HG03342 (cell line): ENCODE measurements around the gene STARD3.
A peak's percentile ranks its signal among the peaks of the same experiment; 100 is the strongest.

Experiments used
- ATAC-seq: cut with Tn5 transposase; IDR thresholded peaks from one replicate; pipeline ENCODE4 v1.9.1; 2021; ENCODE audit warnings: mild to moderate bottlenecking, moderate library complexity; ENCODE audit not compliant: unreplicated experiment

The STARD3 gene

DNA sequence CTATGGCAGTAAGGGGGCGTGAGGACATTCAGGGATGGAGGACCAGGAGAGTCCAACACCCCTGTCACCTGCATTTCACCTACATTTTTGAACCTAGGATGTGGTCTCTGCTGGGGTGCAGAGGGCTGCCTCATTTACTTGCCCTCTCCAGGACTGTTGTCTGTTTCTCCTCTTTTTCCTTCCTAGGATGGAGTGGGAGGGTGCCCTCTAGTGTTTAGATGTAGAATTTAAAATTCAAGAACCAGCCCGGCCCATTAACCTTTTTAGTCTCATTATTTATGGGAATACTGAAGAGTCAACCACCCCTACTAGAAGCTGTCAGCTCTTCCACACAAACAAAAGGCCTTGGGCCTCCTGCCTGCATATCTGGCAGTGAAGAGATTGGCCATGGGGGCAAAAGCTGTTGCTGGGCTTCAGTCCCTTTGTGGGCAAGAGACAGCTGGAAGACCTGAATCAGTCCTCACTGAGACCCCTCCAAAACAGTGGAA lies 2.5 kb upstream of the STARD3 start:
- no peak for ATAC-seq

- ATAC-seq: no peak
Observed at GRCh38 chr17:39635614-39636176, 1.2 kb upstream of the STARD3 start.

- ATAC-seq: peak; percentile 33
Observed at GRCh38 chr17:39636587-39636926, 387 bp upstream of the STARD3 start.

DNA sequence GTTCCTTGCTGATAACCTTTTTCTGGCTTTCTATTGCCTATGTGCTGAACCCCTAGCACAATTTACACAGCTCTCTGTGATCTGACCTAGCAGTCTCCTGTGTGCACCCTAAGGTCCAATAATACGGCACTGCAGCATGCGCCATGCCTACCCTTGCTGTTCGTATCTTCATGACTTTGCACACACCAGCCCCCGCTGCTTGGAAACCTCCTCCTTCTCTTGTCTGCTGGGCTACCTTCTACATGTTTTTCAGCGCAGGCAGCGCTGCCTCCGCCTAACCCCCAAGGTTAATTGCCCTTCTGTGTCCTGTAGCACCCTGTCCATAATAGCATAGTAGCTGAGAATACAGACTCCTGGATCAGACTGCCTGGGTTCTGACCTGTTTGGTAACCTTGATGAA lies 1.4 kb downstream of the STARD3 start:
- no peak for ATAC-seq

- ATAC-seq: no peak
Observed at GRCh38 chr17:39639043-39639442, 2.1 kb downstream of the STARD3 start.

GRCh38 chr17:39639566-39640458 lies 2.9 kb downstream of the STARD3 start:
- no peak for ATAC-seq

DNA sequence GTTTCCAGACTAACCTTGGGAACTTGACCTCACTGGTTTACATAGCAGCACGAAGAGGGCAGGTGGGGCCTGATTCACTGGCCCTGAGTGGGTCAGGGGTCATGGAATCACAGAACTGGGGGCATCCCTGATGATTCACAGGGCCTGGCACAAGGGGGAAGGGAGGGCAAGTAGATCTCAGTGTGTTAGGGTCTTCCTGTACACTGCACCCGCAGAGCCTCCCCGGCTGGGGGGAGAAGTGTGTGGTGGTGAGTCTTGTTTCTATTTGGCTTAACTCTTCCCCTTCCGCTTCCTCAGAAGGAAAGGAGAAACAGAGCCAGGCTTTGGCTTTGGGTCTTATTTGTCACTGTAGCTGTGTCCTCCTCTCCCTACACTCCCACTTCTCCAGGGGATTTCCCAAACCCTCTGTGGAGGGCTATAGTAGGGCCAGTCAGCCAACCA lies 3.7 kb downstream of the STARD3 start:
- ATAC-seq: no peak

DNA sequence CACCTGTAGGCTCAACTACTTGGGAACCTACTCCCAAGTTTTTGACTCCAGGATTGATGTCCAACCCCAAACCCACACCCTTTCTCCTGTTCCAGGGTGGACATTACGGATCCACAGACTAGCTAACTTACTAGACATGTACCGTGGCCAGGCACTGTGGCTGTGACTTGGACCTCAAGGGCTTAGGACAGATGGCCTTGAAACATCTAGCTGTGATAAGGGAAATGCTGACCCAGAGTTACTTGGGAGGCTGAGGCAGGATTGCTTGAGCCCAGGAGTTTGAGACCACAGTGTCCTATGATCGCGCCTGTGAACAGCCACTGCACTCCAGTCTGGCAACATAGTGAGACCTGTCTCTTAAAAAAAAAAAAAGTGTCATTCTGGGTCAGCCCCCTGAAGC lies 4.2 kb downstream of the STARD3 start:
- no peak for ATAC-seq

DNA sequence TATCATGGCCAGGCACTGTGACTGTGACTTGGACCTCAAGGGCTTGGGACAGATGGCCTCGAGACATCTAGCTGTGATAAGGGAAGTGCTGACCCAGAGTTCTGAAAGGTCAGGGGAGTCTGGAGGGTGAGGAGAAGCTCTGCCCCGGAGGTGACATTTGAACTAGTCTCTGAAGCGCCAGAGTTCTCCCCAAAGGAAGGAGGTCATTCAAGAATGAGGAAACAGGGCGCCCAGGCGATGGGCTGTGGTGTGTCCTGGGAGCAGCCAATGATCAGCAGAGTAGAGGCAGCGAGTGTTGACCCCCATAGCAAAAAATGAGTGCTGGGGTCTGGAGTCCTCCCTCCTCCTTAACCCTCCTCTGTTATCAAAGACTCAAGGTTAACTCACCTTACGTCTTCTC lies 4.9 kb downstream of the STARD3 start:
- no peak for ATAC-seq

DNA sequence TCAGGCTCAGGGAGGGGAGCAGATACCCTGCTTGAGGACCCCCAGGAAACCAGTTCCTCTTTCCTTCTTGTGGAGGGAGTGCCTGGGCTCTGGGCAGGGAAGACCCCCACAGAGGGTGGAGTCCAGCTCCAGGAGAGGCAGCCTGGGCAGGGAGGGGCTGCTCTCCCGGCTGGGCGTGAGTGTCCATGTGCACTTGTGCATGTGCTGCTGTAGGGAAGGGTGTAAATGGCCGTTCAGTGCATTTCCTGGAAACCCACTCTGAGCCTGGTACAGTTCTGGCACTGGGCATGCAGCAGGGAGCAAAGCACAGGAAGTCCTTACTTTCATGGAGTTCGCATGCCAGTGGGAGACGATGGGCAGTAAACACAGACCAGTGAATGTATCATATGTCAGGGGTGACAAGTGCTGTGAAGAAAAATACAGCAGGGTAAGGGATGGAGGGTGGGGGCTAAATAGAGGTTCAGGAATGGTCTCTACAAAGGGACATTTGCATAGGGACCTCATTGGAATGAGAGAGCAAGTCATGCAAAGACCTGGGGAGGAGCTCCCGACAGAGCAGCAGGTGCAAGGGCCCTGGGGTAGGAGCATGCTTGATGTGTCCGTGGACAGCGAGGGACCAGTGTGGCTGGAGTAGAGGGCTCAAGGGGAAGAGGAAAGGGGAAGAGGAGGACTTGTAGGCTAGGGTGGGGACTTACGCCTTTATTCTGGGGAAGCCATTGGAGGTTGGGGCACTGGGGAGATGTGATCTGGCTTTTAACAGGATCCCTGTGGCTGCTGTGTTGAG lies 5.5 kb downstream of the STARD3 start:
- no peak for ATAC-seq

GRCh38 chr17:39643271-39643670 lies 6.3 kb downstream of the STARD3 start:
- ATAC-seq: no peak

- ATAC-seq: no peak
Observed at GRCh38 chr17:39647256-39647655, 10.3 kb downstream of the STARD3 start.

- no peak for ATAC-seq
Observed at GRCh38 chr17:39648616-39649366, 11.8 kb downstream of the STARD3 start.

DNA sequence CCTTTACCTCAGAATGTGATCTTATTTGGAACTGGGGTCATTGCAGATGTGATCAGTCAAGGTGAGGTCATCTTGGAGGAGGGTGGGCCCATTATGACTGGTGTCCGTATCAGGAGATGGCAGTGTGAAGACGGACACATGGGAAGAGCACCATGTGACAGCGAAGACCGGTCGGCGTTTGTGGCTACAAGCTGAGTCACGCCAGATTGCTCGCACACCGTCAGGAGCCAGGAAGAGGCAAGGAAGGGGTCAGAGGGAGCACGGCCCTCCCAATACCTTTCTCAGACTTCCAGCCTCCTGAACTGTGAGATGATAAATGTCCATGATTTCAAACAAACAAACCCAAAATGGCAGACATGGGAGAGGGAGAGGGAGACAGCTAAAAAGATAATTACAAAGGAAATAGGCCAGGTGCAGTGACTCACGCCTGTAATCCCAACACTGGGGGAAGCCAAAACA lies 13.2 kb downstream of the STARD3 start:
- no peak for ATAC-seq

GRCh38 chr17:39651923-39652586 lies 15.1 kb downstream of the STARD3 start:
- ATAC-seq: no peak

DNA sequence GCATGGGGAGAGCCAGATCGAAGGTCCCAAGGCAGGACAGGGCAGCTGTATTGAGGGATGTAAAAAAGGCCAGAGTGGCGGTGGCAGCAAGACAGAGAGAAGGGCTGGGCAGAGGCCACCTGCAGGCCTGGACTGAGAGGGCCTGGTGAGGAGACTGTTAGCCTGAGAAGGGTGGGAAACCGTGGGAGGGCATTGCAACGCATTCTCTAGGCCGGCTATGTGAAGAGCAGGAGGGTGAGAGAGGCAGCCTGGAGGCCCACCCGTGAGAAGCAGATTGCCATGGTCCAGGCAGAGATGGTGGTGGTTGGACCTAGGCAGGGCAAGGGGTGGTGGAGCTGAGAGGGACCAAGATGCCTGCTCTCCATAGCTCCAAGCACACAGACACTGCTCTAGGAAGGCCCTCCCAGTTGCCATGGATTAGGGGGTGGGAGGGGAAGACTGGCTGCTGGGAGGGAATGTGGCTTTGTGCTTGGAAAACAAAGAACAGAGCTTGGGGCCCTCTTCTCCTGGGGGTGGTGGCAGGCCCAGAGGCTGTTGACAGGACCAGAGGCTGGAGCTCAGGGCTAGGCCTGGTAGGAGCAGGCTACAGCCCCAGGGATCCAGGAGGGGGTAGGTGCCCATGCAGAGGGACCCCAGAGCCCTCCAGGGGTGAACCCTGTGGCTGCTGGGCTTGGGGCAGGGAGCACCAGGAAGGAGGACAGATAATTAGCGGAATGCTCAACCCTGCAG lies 15.8 kb downstream of the STARD3 start:
- no peak for ATAC-seq

DNA sequence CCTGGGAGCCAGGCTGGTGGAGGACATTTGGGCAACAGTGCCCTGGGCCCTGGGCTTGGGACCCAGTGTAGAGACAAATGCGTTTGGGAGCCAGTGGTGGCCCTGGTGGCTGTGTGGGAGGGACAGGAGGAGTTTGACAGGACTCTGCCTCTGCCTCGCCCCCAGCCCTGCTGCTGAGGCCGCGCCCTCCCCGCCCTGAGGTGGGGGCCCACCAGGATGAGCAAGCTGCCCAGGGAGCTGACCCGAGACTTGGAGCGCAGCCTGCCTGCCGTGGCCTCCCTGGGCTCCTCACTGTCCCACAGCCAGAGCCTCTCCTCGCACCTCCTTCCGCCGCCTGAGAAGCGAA lies 16.3 kb downstream of the STARD3 start:
- no peak for ATAC-seq

GRCh38 chr17:39653662-39654331 lies 16.9 kb downstream of the STARD3 start:
- no peak for ATAC-seq

- no peak for ATAC-seq
Observed at GRCh38 chr17:39655105-39655504, 18.2 kb downstream of the STARD3 start.
